H1 (cell line): ENCODE measurements around the gene THOC6. TPM values are rescaled to one million over a fixed set of nuclear protein-coding genes. Genes with fewer than 3 reads are reported as not detected.
A peak's percentile ranks its signal among the peaks of the same experiment; 100 is the strongest.

Experiments
- ASH2L ChIP-seq: fragments of 200-600, 300-600 bp; sonication (generic); IDR thresholded peaks from one replicate; pipeline ENCODE4 v1.7.1; 2017; ENCODE audit warnings: low read length
- CBX8 ChIP-seq: fragments of 300-800, 300-1000 bp; sonication (generic); IDR thresholded peaks from 2 replicates; pipeline ENCODE4 v1.7.1; 2016; ENCODE audit warnings: low read depth, low read length, borderline replicate concordance
- CHD2 ChIP-seq: IDR thresholded peaks from 2 replicates; pipeline ENCODE4 v1.6.1; 2012; ENCODE audit warnings: low read length, improper control_type of control experiment
- CTCF ChIP-seq, 3 experiments: IDR thresholded peaks; 1 replicate in 2 of 3; 2 replicates in 1 of 3; pipeline versions ENCODE4 v1.5.1 to v1.6.1; 2011; ENCODE audit warnings: low read length in 3 of 3, mild to moderate bottlenecking in 3 of 3, inconsistent platforms in 2 of 3, low read depth in 1 of 3, moderate library complexity in 1 of 3; ENCODE audit not compliant: insufficient read depth in 1 of 3; ENCODE audit errors: control extremely low read depth in 1 of 3
- E2F6 ChIP-seq: IDR thresholded peaks from 2 replicates; pipeline ENCODE4 v1.6.1; 2012; ENCODE audit warnings: inconsistent platforms
- FOSL1 ChIP-seq: IDR thresholded peaks from 2 replicates; pipeline ENCODE4 v1.6.1; 2011; ENCODE audit warnings: mild to moderate bottlenecking, low read depth, low read length, moderate library complexity; ENCODE audit not compliant: insufficient read depth
- HDAC6 ChIP-seq: IDR thresholded peaks from one replicate; pipeline ENCODE4 v1.7.1; 2012; ENCODE audit warnings: low read depth, mild to moderate bottlenecking, inconsistent platforms, low read length, moderate library complexity
- JUN ChIP-seq: IDR thresholded peaks from 2 replicates; pipeline ENCODE4 v1.6.1; 2011; ENCODE audit warnings: low read depth, mild to moderate bottlenecking, improper control_type of control experiment, low read length
- KDM1A ChIP-seq: fragments of 200-600, 300-600 bp; sonication (generic); IDR thresholded peaks from 2 replicates; pipeline ENCODE4 v1.7.1; 2016; ENCODE audit warnings: mild to moderate bottlenecking, low read length, borderline replicate concordance
- PHF8 ChIP-seq: fragments of 200-600 bp; sonication (generic); conservative IDR thresholded peaks from 2 replicates; pipeline ENCODE4 v1.7.1; 2012; ENCODE audit warnings: low read depth, mild to moderate bottlenecking, inconsistent platforms, low read length, moderate library complexity
- POLR2AphosphoS5 ChIP-seq: IDR thresholded peaks from 2 replicates; pipeline ENCODE4 v1.6.1; 2011; ENCODE audit warnings: low read depth, low read length
- SIN3A ChIP-seq, 2 experiments: IDR thresholded peaks in 1 of 2; conservative IDR thresholded peaks in 1 of 2; 2 replicates each; pipeline ENCODE4 v1.6.1; 2011 to 2012; ENCODE audit warnings: low read length in 2 of 2, improper control_type of control experiment in 1 of 2, low read depth in 1 of 2, mild to moderate bottlenecking in 1 of 2
- SIX5 ChIP-seq: IDR thresholded peaks from 2 replicates; pipeline ENCODE4 v1.6.1; 2011; ENCODE audit warnings: mild to moderate bottlenecking, low read depth, low read length
- SUZ12 ChIP-seq: fragments of 200-600 bp; sonication (generic); IDR thresholded peaks from 2 replicates; pipeline ENCODE4 v1.6.1; 2012; ENCODE audit warnings: mild to moderate bottlenecking, inconsistent platforms, low read length, moderate library complexity, mixed read lengths
- USF2 ChIP-seq: IDR thresholded peaks from 2 replicates; pipeline ENCODE4 v1.6.1; 2011; ENCODE audit warnings: low read length, improper control_type of control experiment
- ZNF274 ChIP-seq: IDR thresholded peaks from 2 replicates; pipeline ENCODE4 v1.7.0; 2012; ENCODE audit warnings: low read length, borderline replicate concordance; ENCODE audit errors: extremely low read depth
- polyA plus RNA-seq, 7 experiments: library from polyadenylated mRNA; depleted of rRNA in 3 of 7; stranded (reverse) in 5 of 7; unstranded in 2 of 7; fragments of >200 nt in 5 of 7; fragments of 200-250 nt in 2 of 7; gene quantifications; 1 replicate in 5 of 7; 2 replicates in 1 of 7; 4 replicates in 1 of 7; pipeline versions ENCODE4 v1.2.1 to v1.2.3, GENCODE V29; 2011 to 2013; ENCODE audit warnings: missing spikeins in 2 of 7, mixed read lengths in 2 of 7
- total RNA-seq: library from RNA; stranded (reverse); fragmentation: NEBNext Ultra II Directional; extraction: Animal tissue kit (Norgen Biotek cat#: 25700); gene quantifications from 2 replicates; pipeline ENCODE4 v1.2.1, GENCODE V29; 2021
- TF ChIP-seq, protein P1 (sequence below): IDR thresholded peaks from 2 replicates; pipeline ENCODE4 v1.6.1; 2012; ENCODE audit warnings: low read length, inconsistent platforms

Gene THOC6
- total and polyA plus RNA-seq, 2 of the 8 experiments (the other 6 are each of a cell fraction or from before 2014, with no cell fraction given), result 78.5 to 111 TPM

GRCh38 chr16:3007957-3008689 lies 15.7 kb upstream of the THOC6 start (continued):
- TF ChIP-seq, protein P1, sequence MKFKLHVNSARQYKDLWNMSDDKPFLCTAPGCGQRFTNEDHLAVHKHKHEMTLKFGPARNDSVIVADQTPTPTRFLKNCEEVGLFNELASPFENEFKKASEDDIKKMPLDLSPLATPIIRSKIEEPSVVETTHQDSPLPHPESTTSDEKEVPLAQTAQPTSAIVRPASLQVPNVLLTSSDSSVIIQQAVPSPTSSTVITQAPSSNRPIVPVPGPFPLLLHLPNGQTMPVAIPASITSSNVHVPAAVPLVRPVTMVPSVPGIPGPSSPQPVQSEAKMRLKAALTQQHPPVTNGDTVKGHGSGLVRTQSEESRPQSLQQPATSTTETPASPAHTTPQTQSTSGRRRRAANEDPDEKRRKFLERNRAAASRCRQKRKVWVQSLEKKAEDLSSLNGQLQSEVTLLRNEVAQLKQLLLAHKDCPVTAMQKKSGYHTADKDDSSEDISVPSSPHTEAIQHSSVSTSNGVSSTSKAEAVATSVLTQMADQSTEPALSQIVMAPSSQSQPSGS, result peak; percentile 89
- no peak for TF ChIP-seq ZNF274
- no peak for TF ChIP-seq USF2
- TF ChIP-seq POLR2AphosphoS5, result peak; percentile 75
- peak; percentile 83 for TF ChIP-seq CHD2
- TF ChIP-seq SIX5, result no peak
- no peak for TF ChIP-seq HDAC6
- TF ChIP-seq SIN3A (conservative IDR thresholded peaks at IDR 0.05 in 1 of 2, IDR thresholded peaks at IDR 0.05 in 1 of 2; ENCODE audit: low read depth in 1 of 2, low read length in 2 of 2), result peak; percentile 87 to 91; a peak in 3 of 4 replicates
- peak; percentile 35; the same call in 1 of the 2 replicates for TF ChIP-seq E2F6
- peak; percentile 100 for TF ChIP-seq ASH2L
- TF ChIP-seq FOSL1, result no peak
- TF ChIP-seq JUN, result no peak
- TF ChIP-seq SUZ12, result no peak
- no peak for TF ChIP-seq CBX8
- TF ChIP-seq KDM1A, result peak; percentile 93
- 0 out of 2 replicates have a peak, but pooled peaks have one; percentile 8 for TF ChIP-seq PHF8
- TF ChIP-seq CTCF (IDR thresholded peaks at IDR 0.05; ENCODE audit: control extremely low read depth in 1 of 3, insufficient read depth in 1 of 3, low read depth in 1 of 3, low read length in 3 of 3), result no peak
